ENCODE measurements around the gene ZNF582. TPM values are rescaled to one million over a fixed set of nuclear protein-coding genes. Genes with fewer than 3 reads are reported as not detected.
A peak's percentile ranks its signal among the peaks of the same experiment; 100 is the strongest.

ZNF582 gene
- 3.5 TPM for polyA plus RNA-seq (2013, experiment 1 of 2)
- polyA plus RNA-seq (2013, experiment 2 of 2): 3.3 TPM

DNA sequence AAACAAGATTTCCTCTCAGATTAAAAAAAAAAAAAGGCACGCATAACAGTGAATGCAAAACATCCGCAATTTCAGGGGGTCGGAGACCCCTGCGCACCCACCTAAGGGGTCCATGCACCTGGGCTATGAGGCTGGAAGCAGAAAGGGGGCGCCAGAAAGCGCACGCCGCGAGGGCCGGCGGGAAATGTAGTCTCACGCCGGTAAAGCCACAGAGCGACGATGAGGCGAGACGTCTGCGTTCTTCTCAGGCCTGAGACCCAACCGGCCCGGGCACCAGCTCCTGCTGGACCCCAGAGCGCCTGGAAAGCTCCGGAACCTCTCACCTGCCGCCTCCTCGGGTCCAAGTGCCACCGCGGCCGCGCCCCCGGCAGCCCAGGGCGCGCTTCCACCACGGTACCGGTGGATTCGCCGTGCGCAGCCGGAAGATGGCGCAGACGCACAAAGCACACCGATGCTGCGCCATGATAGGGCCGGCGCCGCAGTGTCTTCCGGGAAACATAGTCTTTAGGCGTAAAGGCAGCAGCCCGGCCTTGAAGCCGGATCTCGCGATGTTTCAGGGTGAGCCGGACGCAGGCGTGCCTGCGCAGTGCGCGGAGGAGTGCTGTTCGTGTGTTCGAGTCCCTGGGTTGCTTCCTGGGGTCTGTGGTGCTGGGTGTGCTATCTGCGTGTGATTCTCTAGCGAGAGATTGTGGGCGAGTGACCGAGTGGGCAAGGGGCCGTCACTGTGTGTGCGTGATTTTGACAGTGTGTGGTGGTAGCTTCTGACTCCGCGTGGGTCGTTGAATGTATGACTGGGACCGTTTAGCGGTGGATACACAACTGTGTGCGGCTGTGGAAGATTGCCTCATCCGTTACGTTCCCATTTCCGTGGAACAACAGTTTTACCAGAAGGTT is at the start of gene ZNF582:
TSS of gene ZNF582 (minus strand) at position 416 of the 894 bp plus-strand sequence. CDS start 1,782 bp downstream, outside the sequence.
- H3K4me2 ChIP-seq (ENCODE audit: low read length): peak within 1 kb of the TSS; percentile 82
- H3K36me3 ChIP-seq (ENCODE audit: control insufficient read depth, insufficient read depth, low read length): no peaks in the 10 kb centered on the region
- peak within 1 kb of the TSS; percentile 84 for H3K9ac ChIP-seq (ENCODE audit: low read length)
- peak; percentile 98 for DNase-seq
- no peak within 1 kb of the TSS for H4K5ac ChIP-seq (ENCODE audit: low read length)
- peak within 1 kb of the TSS; percentile 64 for H2BK5ac ChIP-seq (ENCODE audit: low read length)
- H3K23ac ChIP-seq (ENCODE audit: low read length): no peak within 1 kb of the TSS
- H4K8ac ChIP-seq (ENCODE audit: low read depth, low read length): no peak within 1 kb of the TSS
- no peaks in the 10 kb centered on the region for H3K4me1 ChIP-seq (ENCODE audit: control insufficient read depth, low read depth, low read length)
- peak within 1 kb of the TSS; percentile 74 for H3K4me3 ChIP-seq (ENCODE audit: low read length)
- H3K56ac ChIP-seq (ENCODE audit: low read length): peak within 1 kb of the TSS; percentile 94
- H3K27me3 ChIP-seq (ENCODE audit: insufficient read depth, low read length, poor library complexity): no peaks in the 10 kb centered on the region
- no peak within 1 kb of the TSS for H2AK5ac ChIP-seq (ENCODE audit: low read length)
- WGBS (ENCODE audit: extremely low coverage, insufficient coverage, low lambda C conversion rate): no CpG with 5 or more reads among the region's 73 CpGs
- H2BK120ac ChIP-seq (ENCODE audit: low read depth, low read length): no peak within 1 kb of the TSS
- H3K79me2 ChIP-seq (ENCODE audit: control insufficient read depth, insufficient read depth, low read length): no peaks in the 10 kb centered on the region
- peak within 1 kb of the TSS; percentile 62 for H3K18ac ChIP-seq (ENCODE audit: low read length)
- peak within 1 kb of the TSS; percentile 38 for H3K27ac ChIP-seq (ENCODE audit: low read depth, low read length)
- H2BK15ac ChIP-seq (replicated peaks; ENCODE audit: low read depth): no peak within 1 kb of the TSS
- H3K79me1 ChIP-seq (ENCODE audit: low read length): no peaks in the 10 kb centered on the region
- H3K4ac ChIP-seq (ENCODE audit: low read depth, low read length): no peak within 1 kb of the TSS

DNA sequence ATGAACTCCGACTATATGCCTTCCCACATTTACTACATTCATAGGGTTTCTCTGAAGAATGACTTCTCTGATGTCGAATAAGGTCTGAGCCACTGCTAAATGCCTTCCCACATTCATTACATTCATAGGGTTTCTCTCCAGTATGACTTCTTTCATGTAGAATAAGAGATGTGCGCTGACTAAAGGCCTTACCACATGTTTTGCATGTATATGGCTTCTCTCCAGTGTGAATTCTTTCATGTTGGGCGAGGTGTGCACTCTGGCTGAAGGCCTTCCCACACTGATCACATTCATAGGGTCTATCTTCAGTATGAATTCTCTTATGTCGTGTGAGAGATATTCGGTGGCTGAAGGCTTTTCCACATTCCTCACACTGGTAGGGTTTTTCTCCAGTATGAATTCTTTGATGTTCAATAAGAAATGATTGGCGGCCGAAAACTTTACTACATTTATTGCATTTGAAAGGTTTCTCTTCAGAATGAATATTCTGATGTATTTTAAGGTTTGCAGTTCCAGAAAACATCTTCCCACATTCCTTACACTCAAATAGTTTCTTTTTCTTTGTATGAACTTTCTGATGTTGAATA is 48.0 kb upstream of the ZNF582 start:
- Histone ChIP-seq H3K4me2 (ENCODE audit: low read length) (no peak overlapping the region), H3K4me3 (ENCODE audit: low read length) (no peak overlapping the region), H3K79me2 (ENCODE audit: control insufficient read depth, insufficient read depth, low read length) (no peaks in the 10 kb centered on the region), H3K27me3 (ENCODE audit: insufficient read depth, low read length, poor library complexity) (no peaks in the 10 kb centered on the region), H3K4me1 (ENCODE audit: control insufficient read depth, low read depth, low read length) (no peaks in the 10 kb centered on the region), H4K5ac (ENCODE audit: low read length) (no peak overlapping the region), H2BK5ac (ENCODE audit: low read length) (no peak overlapping the region), H2BK120ac (ENCODE audit: low read depth, low read length) (no peak overlapping the region), H3K4ac (ENCODE audit: low read depth, low read length) (no peak overlapping the region), H3K79me1 (ENCODE audit: low read length) (no peaks in the 10 kb centered on the region), H3K27ac (ENCODE audit: low read depth, low read length) (no peak overlapping the region), H3K23ac (ENCODE audit: low read length) (no peak overlapping the region), H3K18ac (ENCODE audit: low read length) (no peak overlapping the region), H3K9ac (ENCODE audit: low read length) (no peak overlapping the region), H3K56ac (ENCODE audit: low read length) (no peak overlapping the region), H4K8ac (ENCODE audit: low read depth, low read length) (no peak overlapping the region), H2BK15ac (replicated peaks; ENCODE audit: low read depth) (no peak overlapping the region), H3K36me3 (ENCODE audit: control insufficient read depth, insufficient read depth, low read length) (no peaks in the 10 kb centered on the region), H2AK5ac (ENCODE audit: low read length) (no peak overlapping the region)
- no CpG with 5 or more reads among the region's 8 CpGs for WGBS (ENCODE audit: extremely low coverage, insufficient coverage, low lambda C conversion rate)
- DNase-seq: peak; percentile 1

DNA sequence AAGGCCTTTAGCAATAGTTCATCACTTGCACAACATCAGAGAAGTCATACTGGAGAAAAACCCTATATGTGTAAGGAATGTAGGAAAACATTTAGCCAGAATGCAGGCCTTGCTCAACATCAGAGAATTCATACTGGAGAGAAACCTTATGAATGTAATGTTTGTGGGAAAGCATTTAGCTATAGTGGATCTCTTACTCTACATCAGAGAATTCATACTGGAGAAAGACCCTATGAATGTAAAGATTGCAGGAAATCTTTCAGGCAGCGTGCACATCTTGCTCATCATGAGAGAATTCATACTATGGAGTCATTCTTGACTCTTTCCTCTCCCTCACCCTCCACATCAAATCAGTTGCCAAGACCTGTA is 30.6 kb upstream of the ZNF582 start:
- Histone ChIP-seq H3K4ac (ENCODE audit: low read depth, low read length) (no peak overlapping the region), H3K56ac (ENCODE audit: low read length) (no peak overlapping the region), H2AK5ac (ENCODE audit: low read length) (no peak overlapping the region), H3K9ac (ENCODE audit: low read length) (no peak overlapping the region), H3K4me2 (ENCODE audit: low read length) (no peak overlapping the region), H3K79me2 (ENCODE audit: control insufficient read depth, insufficient read depth, low read length) (no peaks in the 10 kb centered on the region), H3K27ac (ENCODE audit: low read depth, low read length) (no peak overlapping the region), H3K4me1 (ENCODE audit: control insufficient read depth, low read depth, low read length) (no peaks in the 10 kb centered on the region), H3K36me3 (ENCODE audit: control insufficient read depth, insufficient read depth, low read length) (no peaks in the 10 kb centered on the region), H4K5ac (ENCODE audit: low read length) (no peak overlapping the region), H2BK15ac (replicated peaks; ENCODE audit: low read depth) (no peak overlapping the region), H2BK5ac (ENCODE audit: low read length) (no peak overlapping the region), H3K18ac (ENCODE audit: low read length) (no peak overlapping the region), H4K8ac (ENCODE audit: low read depth, low read length) (no peak overlapping the region), H3K79me1 (ENCODE audit: low read length) (no peaks in the 10 kb centered on the region), H2BK120ac (ENCODE audit: low read depth, low read length) (no peak overlapping the region), H3K23ac (ENCODE audit: low read length) (no peak overlapping the region), H3K4me3 (ENCODE audit: low read length) (peak overlapping the region; percentile 29), H3K27me3 (ENCODE audit: insufficient read depth, low read length, poor library complexity) (no peaks in the 10 kb centered on the region)
- WGBS (ENCODE audit: extremely low coverage, insufficient coverage, low lambda C conversion rate): no CpG with 5 or more reads among the region's 1 CpG
- peak; percentile 6 for DNase-seq

DNA sequence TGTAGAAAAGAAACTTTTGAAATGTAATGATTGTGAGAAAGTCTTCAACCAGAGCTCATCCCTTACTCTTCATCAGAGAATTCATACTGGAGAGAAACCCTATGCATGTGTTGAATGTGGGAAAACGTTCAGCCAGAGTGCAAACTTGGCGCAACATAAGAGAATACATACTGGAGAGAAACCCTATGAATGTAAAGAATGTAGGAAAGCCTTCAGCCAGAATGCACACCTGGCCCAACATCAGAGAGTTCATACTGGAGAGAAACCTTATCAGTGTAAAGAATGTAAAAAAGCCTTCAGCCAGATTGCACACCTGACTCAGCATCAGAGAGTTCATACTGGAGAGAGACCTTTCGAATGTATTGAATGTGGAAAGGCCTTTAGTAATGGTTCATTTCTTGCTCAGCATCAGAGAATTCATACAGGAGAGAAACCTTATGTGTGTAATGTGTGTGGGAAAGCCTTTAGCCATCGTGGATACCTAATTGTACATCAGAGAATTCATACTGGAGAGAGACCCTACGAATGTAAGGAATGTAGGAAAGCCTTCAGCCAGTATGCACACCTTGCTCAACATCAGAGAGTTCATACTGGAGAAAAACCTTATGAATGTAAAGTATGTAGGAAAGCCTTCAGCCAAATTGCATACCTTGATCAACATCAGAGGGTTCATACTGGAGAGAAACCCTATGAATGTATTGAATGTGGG is 30.1 kb upstream of the ZNF582 start:
- Histone ChIP-seq H3K36me3 (ENCODE audit: control insufficient read depth, insufficient read depth, low read length) (no peaks in the 10 kb centered on the region), H4K5ac (ENCODE audit: low read length) (no peak overlapping the region), H3K27me3 (ENCODE audit: insufficient read depth, low read length, poor library complexity) (no peaks in the 10 kb centered on the region), H3K23ac (ENCODE audit: low read length) (no peak overlapping the region), H4K8ac (ENCODE audit: low read depth, low read length) (no peak overlapping the region), H3K79me1 (ENCODE audit: low read length) (no peaks in the 10 kb centered on the region), H2AK5ac (ENCODE audit: low read length) (no peak overlapping the region), H3K4me3 (ENCODE audit: low read length) (peak overlapping the region; percentile 24), H3K4ac (ENCODE audit: low read depth, low read length) (no peak overlapping the region), H2BK5ac (ENCODE audit: low read length) (no peak overlapping the region), H3K9ac (ENCODE audit: low read length) (no peak overlapping the region), H3K18ac (ENCODE audit: low read length) (no peak overlapping the region), H2BK120ac (ENCODE audit: low read depth, low read length) (no peak overlapping the region), H3K4me1 (ENCODE audit: control insufficient read depth, low read depth, low read length) (no peaks in the 10 kb centered on the region), H2BK15ac (replicated peaks; ENCODE audit: low read depth) (no peak overlapping the region), H3K56ac (ENCODE audit: low read length) (no peak overlapping the region), H3K27ac (ENCODE audit: low read depth, low read length) (no peak overlapping the region), H3K79me2 (ENCODE audit: control insufficient read depth, insufficient read depth, low read length) (no peaks in the 10 kb centered on the region), H3K4me2 (ENCODE audit: low read length) (no peak overlapping the region)
- WGBS (ENCODE audit: extremely low coverage, insufficient coverage, low lambda C conversion rate): no CpG with 5 or more reads among the region's 5 CpGs
- DNase-seq: peak; percentile 30

DNA sequence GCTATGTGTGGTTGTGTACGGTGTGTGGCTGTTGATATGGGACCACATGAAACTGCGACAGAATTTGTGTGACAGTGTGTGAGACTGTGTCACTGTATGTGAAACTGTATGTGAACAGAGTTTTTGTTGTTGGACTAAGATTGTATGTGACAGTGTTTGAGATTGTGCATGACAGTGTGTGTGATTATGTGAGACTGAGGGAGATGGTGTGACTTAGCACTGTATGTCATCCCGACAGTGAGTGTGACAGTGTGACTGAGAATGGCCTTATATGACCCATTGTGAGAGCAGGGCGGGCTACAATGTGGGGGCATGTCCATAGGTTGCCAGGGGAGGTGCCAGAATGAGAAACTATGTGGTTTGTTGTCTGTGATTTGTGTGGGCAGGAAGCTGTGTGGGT is 11.7 kb upstream of the ZNF582 start:
- no peak overlapping the region for H4K8ac ChIP-seq (ENCODE audit: low read depth, low read length)
- peaks cover 1% of the 10 kb centered on the region for H3K36me3 ChIP-seq (ENCODE audit: control insufficient read depth, insufficient read depth, low read length)
- peak overlapping the region; percentile 6 for H3K4me3 ChIP-seq (ENCODE audit: low read length)
- H3K79me2 ChIP-seq (ENCODE audit: control insufficient read depth, insufficient read depth, low read length): peaks cover 3% of the 10 kb centered on the region
- no peaks in the 10 kb centered on the region for H3K27me3 ChIP-seq (ENCODE audit: insufficient read depth, low read length, poor library complexity)
- H3K27ac ChIP-seq (ENCODE audit: low read depth, low read length): no peak overlapping the region
- no CpG with 5 or more reads among the region's 4 CpGs for WGBS (ENCODE audit: extremely low coverage, insufficient coverage, low lambda C conversion rate)
- peaks cover 6% of the 10 kb centered on the region for H3K79me1 ChIP-seq (ENCODE audit: low read length)
- no peak overlapping the region for H3K18ac ChIP-seq (ENCODE audit: low read length)
- no peak overlapping the region for H4K5ac ChIP-seq (ENCODE audit: low read length)
- no peak overlapping the region for H3K9ac ChIP-seq (ENCODE audit: low read length)
- H2AK5ac ChIP-seq (ENCODE audit: low read length): peak overlapping the region; percentile 99
- H2BK120ac ChIP-seq (ENCODE audit: low read depth, low read length): no peak overlapping the region
- H3K4ac ChIP-seq (ENCODE audit: low read depth, low read length): no peak overlapping the region
- DNase-seq: no peak
- no peak overlapping the region for H3K23ac ChIP-seq (ENCODE audit: low read length)
- H3K56ac ChIP-seq (ENCODE audit: low read length): no peak overlapping the region
- peak overlapping the region; percentile 73 for H3K4me2 ChIP-seq (ENCODE audit: low read length)
- no peak overlapping the region for H2BK5ac ChIP-seq (ENCODE audit: low read length)
- H2BK15ac ChIP-seq (replicated peaks; ENCODE audit: low read depth): no peak overlapping the region
- H3K4me1 ChIP-seq (ENCODE audit: control insufficient read depth, low read depth, low read length): peaks cover 6% of the 10 kb centered on the region
